ENCODE results near the gene OLFML2B.

- no peak for TF ChIP-seq CTCF (IDR thresholded peaks at IDR 0.05)
- TF ChIP-seq POLR2A (IDR thresholded peaks at IDR 0.05) = no peak
Observed at GRCh38 chr1:162023181-162023546, 505 bp downstream of the OLFML2B start.

Data from uterus (tissue), 2 donors.